HT-29 (cell line): ENCODE measurements around the gene RAD51B. TPM values are rescaled to one million over a fixed set of nuclear protein-coding genes. Genes with fewer than 3 reads are reported as not detected.

Experiments
- small RNA-seq: library from RNA; depleted of rRNA; stranded (forward); fragments of <200 nt; gene quantifications from one replicate; pipeline ENCODE3, GENCODE V24; 2014
- total RNA-seq: library from RNA; depleted of rRNA; stranded (reverse); fragments of >200 nt; shearing (Covaris generic); gene quantifications from 2 replicates; pipeline ENCODE4 v1.2.3, GENCODE V29; 2014; rRNA removed

RAD51B gene
- total RNA-seq, 1 experiment from 2014 or later = 5.9 TPM

Small RNA genes within 50 kb of the gene (small RNA-seq; reads per million reads assigned to genes)
- gene RN7SL108P = not detected
- not detected for gene RN7SL706P
- not detected for gene RNU6-921P

Other genes starting within 250 kb of the RAD51B start
- gene PIGH, start 219.5 kb upstream of the RAD51B start, total RNA-seq = 10.9 and 12.1 TPM in 2 replicates
- gene ARG2, start 199.9 kb upstream of the RAD51B start, total RNA-seq = 4.4 and 4.5 TPM in 2 replicates
- gene VTI1B, start 145.1 kb upstream of the RAD51B start, total RNA-seq = 30.6 and 54.7 TPM in 2 replicates
- 55.8 and 69.7 TPM in 2 replicates for gene RDH11, start 124.0 kb upstream of the RAD51B start, total RNA-seq
- gene RDH12, start 117.9 kb upstream of the RAD51B start, total RNA-seq = 0.08 and 0.66 TPM in 2 replicates
- gene ZFYVE26, start 3.2 kb upstream of the RAD51B start, total RNA-seq = 11.9 and 16.6 TPM in 2 replicates